Measurements from ENCODE around the gene FTCD. TPM values are rescaled to one million over a fixed set of nuclear protein-coding genes. Genes with fewer than 3 reads are reported as not detected.
"Not testable (repeated sequence)": the region's sequence is repeated elsewhere in the genome, so short reads cannot be mapped to it uniquely, and the experiment has no call there.

FTCD gene
- total RNA-seq, 2 donors from 2014 or later, result 0.24 TPM; not detected in 1

GRCh38 chr21:46141767-46142581 is 13.4 kb downstream of the FTCD start:
- Histone ChIP-seq H3K9me3 (no peaks in the 10 kb centered on the region), H3K4me1 (peaks cover 0 to 6% of the 10 kb centered on the region in 2 donors), H3K36me3 (no peaks in the 10 kb centered on the region), H3K27me3 (no peaks in the 10 kb centered on the region), H3K4me3 (no peak overlapping the region), H3K27ac (no peak overlapping the region)
- no peak for DNase-seq (ENCODE audit: low spot score)
- no peak for TF ChIP-seq CTCF (IDR thresholded peaks at IDR 0.05)

GRCh38 chr21:46140352-46141003 is 14.9 kb downstream of the FTCD start:
- not testable (repeated sequence) for H3K9me3 ChIP-seq, H3K27ac ChIP-seq

GRCh38 chr21:46139686-46140085 is 15.7 kb downstream of the FTCD start:
- H3K36me3 ChIP-seq, result no peaks in the 10 kb centered on the region
- no peak overlapping the region for H3K27ac ChIP-seq
- no peak overlapping the region for H3K4me3 ChIP-seq
- no peaks in the 10 kb centered on the region for H3K27me3 ChIP-seq
- no peak for TF ChIP-seq CTCF (IDR thresholded peaks at IDR 0.05)
- no peaks in the 10 kb centered on the region for H3K9me3 ChIP-seq
- H3K4me1 ChIP-seq, result peaks cover 0 to 6% of the 10 kb centered on the region in 2 donors
- no peak for DNase-seq (ENCODE audit: low spot score)

More at GRCh38 chr21:46140352-46141003, 14.9 kb downstream of the FTCD start:
- H3K27me3 ChIP-seq; DNase-seq (ENCODE audit: low spot score); H3K4me3 ChIP-seq; H3K36me3 ChIP-seq; H3K4me1 ChIP-seq: not testable (repeated sequence)

- Histone ChIP-seq H3K4me1 (no peaks in the 10 kb centered on the region), H3K36me3 (no peaks in the 10 kb centered on the region), H3K4me3 (no peak overlapping the region), H3K9me3 (no peaks in the 10 kb centered on the region), H3K27me3 (no peaks in the 10 kb centered on the region), H3K27ac (no peak overlapping the region)
- TF ChIP-seq CTCF (IDR thresholded peaks at IDR 0.05), result no peak
- DNase-seq (ENCODE audit: low spot score), result no peak
These were observed 16.9 kb downstream of the FTCD start for GRCh38 chr21:46138383-46138970.

GRCh38 chr21:46137908-46138307 is 17.5 kb downstream of the FTCD start:
- H3K4me3 ChIP-seq, result no peak overlapping the region
- no peaks in the 10 kb centered on the region for H3K36me3 ChIP-seq
- no peaks in the 10 kb centered on the region for H3K4me1 ChIP-seq
- no peak for DNase-seq (ENCODE audit: low spot score)
- TF ChIP-seq CTCF (IDR thresholded peaks at IDR 0.05), result no peak
- no peaks in the 10 kb centered on the region for H3K9me3 ChIP-seq
- no peaks in the 10 kb centered on the region for H3K27me3 ChIP-seq
- no peak overlapping the region for H3K27ac ChIP-seq

- no peaks in the 10 kb centered on the region for H3K27me3 ChIP-seq
- DNase-seq (ENCODE audit: low spot score), result no peak
- TF ChIP-seq CTCF (IDR thresholded peaks at IDR 0.05), result no peak
- H3K27ac ChIP-seq, result no peak overlapping the region
- no peaks in the 10 kb centered on the region for H3K4me1 ChIP-seq
- H3K9me3 ChIP-seq, result no peaks in the 10 kb centered on the region
- no peak overlapping the region for H3K4me3 ChIP-seq
- no peaks in the 10 kb centered on the region for H3K36me3 ChIP-seq
These were observed 18.5 kb downstream of the FTCD start for GRCh38 chr21:46136739-46137349.

Data from right atrium auricular region (tissue), 2 donors.